ENCODE results near the gene MBNL3.
A peak's percentile ranks its signal among the peaks of the same experiment; 100 is the strongest.

MBNL3 gene

GRCh38 chrX:132493095-132493494 lies 4.3 kb upstream of the MBNL3 start:
- no peaks in the 10 kb centered on the region for H3K27me3 ChIP-seq (ENCODE audit: low read depth, low read length)
- no peak overlapping the region for H3K9ac ChIP-seq (ENCODE audit: low read length)
- H3K36me3 ChIP-seq (replicated peaks; ENCODE audit: low read depth, low read length), result no peaks in the 10 kb centered on the region
- H3K9me3 ChIP-seq (ENCODE audit: insufficient read depth, low read length), result no peaks in the 10 kb centered on the region
- no peak for TF ChIP-seq EZH2phosphoT487 (IDR thresholded peaks at IDR 0.05; ENCODE audit: low read depth)
- TF ChIP-seq CTCF (IDR thresholded peaks at IDR 0.05; ENCODE audit: low read depth, low read length), result no peak
- H3K4me2 ChIP-seq (ENCODE audit: low read length), result no peak overlapping the region
- peaks cover 3% of the 10 kb centered on the region for H3K4me1 ChIP-seq (ENCODE audit: low read length)
- H3K27ac ChIP-seq (ENCODE audit: low read length), result no peak overlapping the region
- H4K20me1 ChIP-seq (ENCODE audit: insufficient read depth, low read length), result no peaks in the 10 kb centered on the region
- peaks cover 3% of the 10 kb centered on the region; the same call in 1 of the 2 replicates for H3K79me2 ChIP-seq (ENCODE audit: low read length)
- H2AFZ ChIP-seq (ENCODE audit: low read depth, low read length), result no peak overlapping the region
- no peak overlapping the region for H3K4me3 ChIP-seq (ENCODE audit: low read length)

GRCh38 chrX:132491191-132491590 lies 2.4 kb upstream of the MBNL3 start:
- no peaks in the 10 kb centered on the region for H3K27me3 ChIP-seq (ENCODE audit: low read depth, low read length)
- H3K36me3 ChIP-seq (replicated peaks; ENCODE audit: low read depth, low read length), result no peaks in the 10 kb centered on the region
- H3K79me2 ChIP-seq (ENCODE audit: low read length), result peaks cover 19% of the 10 kb centered on the region
- 0 out of 2 replicates have a peak overlapping the region, but pooled peaks have one; percentile 8 for H3K27ac ChIP-seq (ENCODE audit: low read length)
- H3K4me1 ChIP-seq (ENCODE audit: low read length), result peaks cover 9% of the 10 kb centered on the region
- TF ChIP-seq EZH2phosphoT487 (IDR thresholded peaks at IDR 0.05; ENCODE audit: low read depth) (no peak), CTCF (IDR thresholded peaks at IDR 0.05; ENCODE audit: low read depth, low read length) (0 out of 2 replicates have a peak, but pooled peaks have one; percentile 8)
- H3K4me3 ChIP-seq (ENCODE audit: low read length), result peak overlapping the region; percentile 81
- peak overlapping the region; percentile 74 for H2AFZ ChIP-seq (ENCODE audit: low read depth, low read length)
- H4K20me1 ChIP-seq (ENCODE audit: insufficient read depth, low read length), result no peaks in the 10 kb centered on the region
- peak overlapping the region; percentile 95 for H3K9ac ChIP-seq (ENCODE audit: low read length)
- peak overlapping the region; percentile 79 for H3K4me2 ChIP-seq (ENCODE audit: low read length)
- H3K9me3 ChIP-seq (ENCODE audit: insufficient read depth, low read length), result no peaks in the 10 kb centered on the region

GRCh38 chrX:132489578-132490419 lies 961 bp upstream of the MBNL3 start:
- H4K20me1 ChIP-seq (ENCODE audit: insufficient read depth, low read length), result no peaks in the 10 kb centered on the region
- no peaks in the 10 kb centered on the region for H3K36me3 ChIP-seq (replicated peaks; ENCODE audit: low read depth, low read length)
- peak overlapping the region; percentile 65; the same call in 1 of the 2 replicates for H2AFZ ChIP-seq (ENCODE audit: low read depth, low read length)
- peak overlapping the region; percentile 81 for H3K4me3 ChIP-seq (ENCODE audit: low read length)
- peaks cover 20% of the 10 kb centered on the region for H3K79me2 ChIP-seq (ENCODE audit: low read length)
- no peak for TF ChIP-seq CTCF (IDR thresholded peaks at IDR 0.05; ENCODE audit: low read depth, low read length)
- TF ChIP-seq EZH2phosphoT487 (IDR thresholded peaks at IDR 0.05; ENCODE audit: low read depth), result no peak
- no peaks in the 10 kb centered on the region for H3K9me3 ChIP-seq (ENCODE audit: insufficient read depth, low read length)
- peak overlapping the region; percentile 95 for H3K9ac ChIP-seq (ENCODE audit: low read length)
- no peaks in the 10 kb centered on the region for H3K27me3 ChIP-seq (ENCODE audit: low read depth, low read length)
- peaks cover 9% of the 10 kb centered on the region for H3K4me1 ChIP-seq (ENCODE audit: low read length)
- peak overlapping the region; percentile 90 for H3K27ac ChIP-seq (ENCODE audit: low read length)
- peak overlapping the region; percentile 79 for H3K4me2 ChIP-seq (ENCODE audit: low read length)

- Histone ChIP-seq H3K4me2 (ENCODE audit: low read length) (peak overlapping the region; percentile 79), H2AFZ (ENCODE audit: low read depth, low read length) (peak overlapping the region; percentile 3; the same call in 1 of the 2 replicates), H3K27me3 (ENCODE audit: low read depth, low read length) (no peaks in the 10 kb centered on the region), H3K9me3 (ENCODE audit: insufficient read depth, low read length) (no peaks in the 10 kb centered on the region), H3K9ac (ENCODE audit: low read length) (peak overlapping the region; percentile 95), H4K20me1 (ENCODE audit: insufficient read depth, low read length) (no peaks in the 10 kb centered on the region), H3K27ac (ENCODE audit: low read length) (peak overlapping the region; percentile 90), H3K4me1 (ENCODE audit: low read length) (peaks cover 9% of the 10 kb centered on the region), H3K36me3 (replicated peaks; ENCODE audit: low read depth, low read length) (no peaks in the 10 kb centered on the region), H3K4me3 (ENCODE audit: low read length) (peak overlapping the region; percentile 81), H3K79me2 (ENCODE audit: low read length) (peaks cover 29% of the 10 kb centered on the region)
- TF ChIP-seq EZH2phosphoT487 (IDR thresholded peaks at IDR 0.05; ENCODE audit: low read depth) (no peak), CTCF (IDR thresholded peaks at IDR 0.05; ENCODE audit: low read depth, low read length) (no peak)
Measured at GRCh38 chrX:132488180-132488705, 595 bp downstream of the MBNL3 start.

Data from OCI-LY3 (cell line).